Embryonic facial prominence (tissue), 1 donor: ENCODE measurements around the gene CYB5R4.
"Not testable (repeated sequence)": the region's sequence is repeated elsewhere in the genome, so short reads cannot be mapped to it uniquely, and the experiment has no call there.

ENCODE experiments used
- DNase-seq: peaks from one replicate; pipeline ENCODE4 v3.0.0-alpha.2; 2016; ENCODE audit errors: extremely low spot score

CYB5R4 gene

DNA sequence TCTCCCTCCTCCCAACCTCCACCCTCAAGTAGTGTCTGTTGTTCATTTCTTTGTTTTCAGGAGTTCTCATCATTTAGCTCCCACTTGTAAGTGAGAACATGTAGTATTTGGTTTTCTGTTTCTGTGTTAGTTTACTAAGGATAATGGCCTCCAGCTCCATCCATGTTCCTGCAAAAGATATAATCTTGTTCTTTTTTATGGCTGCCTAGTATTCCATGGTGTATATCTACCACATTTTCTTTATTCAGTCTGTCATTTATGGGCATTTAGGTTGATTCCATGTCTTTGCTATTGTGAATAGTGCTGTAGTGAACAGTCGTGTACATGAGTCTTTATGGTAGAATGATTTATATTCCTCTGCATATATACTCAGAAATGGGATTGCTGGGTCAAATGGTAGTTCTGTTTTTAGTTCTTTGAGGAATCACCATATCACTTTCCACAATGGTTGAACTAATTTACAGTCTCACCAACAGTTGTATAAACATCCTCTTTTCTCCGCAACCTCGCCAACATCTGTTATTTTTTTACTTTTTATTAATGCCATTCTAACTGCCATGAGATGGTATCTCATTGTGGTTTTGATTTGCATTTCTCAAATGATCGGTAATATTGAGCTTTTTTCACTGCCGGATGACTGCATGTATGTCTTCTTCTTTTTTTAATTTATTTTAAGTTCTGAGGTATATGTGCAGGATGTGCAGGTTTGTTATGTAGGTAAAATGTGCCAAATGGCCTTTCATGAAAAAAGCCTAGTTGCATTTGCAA lies 48.3 kb downstream of the CYB5R4 start:
- DNase-seq: not testable (repeated sequence)

DNA sequence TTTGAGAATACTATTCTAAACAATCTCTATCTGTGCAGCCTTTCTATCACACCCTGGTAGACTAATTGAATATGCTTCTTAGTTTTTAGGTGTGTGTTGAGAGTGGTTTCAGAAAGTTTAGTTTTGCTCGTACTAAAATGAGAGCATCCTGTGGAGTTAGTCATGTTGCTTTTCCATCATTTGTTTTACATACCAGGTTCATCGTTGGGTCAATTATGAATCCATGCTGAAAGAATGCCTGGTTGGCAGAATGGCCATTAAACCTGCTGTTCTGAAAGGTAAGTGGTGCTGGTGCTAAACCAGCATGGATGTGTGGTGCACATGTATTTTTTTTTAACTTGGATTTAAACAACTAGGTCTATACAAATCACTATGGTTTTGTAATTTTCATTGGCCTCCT lies 49.3 kb downstream of the CYB5R4 start:
- no peak for DNase-seq

DNA sequence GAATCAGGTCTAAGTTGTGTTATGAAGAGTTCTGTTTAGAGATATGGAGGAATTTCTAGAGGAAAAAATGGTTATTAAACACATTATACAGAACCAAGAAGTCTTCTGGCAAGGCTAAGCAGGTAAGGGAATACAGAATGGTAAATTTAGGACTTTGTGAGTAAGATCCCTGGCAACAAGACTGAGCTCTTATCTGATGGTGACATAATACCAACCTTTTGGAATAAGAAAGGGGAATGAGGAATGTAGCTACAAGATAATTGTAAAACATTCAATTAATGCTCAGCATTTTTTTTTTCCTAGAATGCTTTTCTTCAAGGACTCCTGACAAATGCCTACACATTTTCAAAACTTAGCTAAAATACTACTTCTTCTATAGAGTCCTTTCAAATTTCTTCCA lies 51.8 kb downstream of the CYB5R4 start:
- DNase-seq: no peak

DNA sequence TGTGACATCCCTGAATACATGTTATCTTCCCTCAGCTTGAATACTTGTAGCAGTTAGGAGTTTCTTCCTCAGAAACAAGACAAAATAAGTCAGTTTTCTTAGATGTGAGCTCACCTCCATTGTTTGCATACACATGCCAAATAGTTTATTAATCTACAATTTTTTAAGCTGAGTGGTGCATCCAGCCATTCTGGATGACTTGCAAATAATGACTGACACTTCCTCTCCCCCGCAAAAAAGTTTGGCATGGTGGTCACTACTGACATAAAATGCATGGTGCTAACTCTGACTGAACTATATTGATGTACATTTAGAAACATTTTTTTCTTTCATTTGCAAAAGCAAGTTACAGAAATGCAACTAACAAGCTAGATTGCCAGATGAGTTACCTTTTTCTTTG lies 55.5 kb downstream of the CYB5R4 start:
- no peak for DNase-seq

DNA sequence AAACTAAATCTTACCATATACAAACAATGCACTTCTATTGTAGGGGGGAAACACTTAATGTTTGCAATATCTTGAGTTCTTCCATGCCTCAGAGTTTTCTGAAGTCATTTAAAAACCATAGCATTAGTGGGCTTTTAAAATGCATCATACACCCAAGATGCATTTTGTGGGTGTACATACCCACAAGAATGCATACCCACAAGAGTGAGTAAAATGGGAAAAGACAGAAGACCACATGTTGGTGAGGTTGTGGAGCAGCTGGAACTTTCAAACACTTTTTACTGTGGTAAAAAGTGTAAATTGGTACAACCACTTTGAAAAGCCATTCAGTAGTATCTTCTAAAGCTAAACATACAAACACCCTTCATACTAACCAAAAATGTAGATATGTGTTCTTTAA lies 57.5 kb downstream of the CYB5R4 start:
- DNase-seq: no peak

DNA sequence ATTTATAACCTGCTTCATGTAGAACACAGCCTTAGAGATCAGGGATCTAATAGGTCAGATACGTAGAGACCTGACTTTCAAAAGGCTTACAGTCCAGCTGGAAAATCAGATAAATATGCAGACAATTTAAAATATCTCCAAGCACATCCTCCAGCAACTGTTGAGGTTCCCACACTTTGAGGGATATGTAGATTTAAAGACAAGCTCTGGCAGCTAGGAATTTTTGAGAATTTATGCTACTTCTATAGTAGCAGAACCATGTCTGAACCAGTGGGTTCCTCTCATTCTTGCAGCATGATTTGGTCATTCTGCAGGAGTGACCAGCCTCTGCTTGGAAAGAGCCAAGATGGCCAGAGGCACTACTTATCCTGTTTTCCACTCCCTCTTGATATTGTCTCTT lies 60.5 kb downstream of the CYB5R4 start:
- DNase-seq: no peak

DNA sequence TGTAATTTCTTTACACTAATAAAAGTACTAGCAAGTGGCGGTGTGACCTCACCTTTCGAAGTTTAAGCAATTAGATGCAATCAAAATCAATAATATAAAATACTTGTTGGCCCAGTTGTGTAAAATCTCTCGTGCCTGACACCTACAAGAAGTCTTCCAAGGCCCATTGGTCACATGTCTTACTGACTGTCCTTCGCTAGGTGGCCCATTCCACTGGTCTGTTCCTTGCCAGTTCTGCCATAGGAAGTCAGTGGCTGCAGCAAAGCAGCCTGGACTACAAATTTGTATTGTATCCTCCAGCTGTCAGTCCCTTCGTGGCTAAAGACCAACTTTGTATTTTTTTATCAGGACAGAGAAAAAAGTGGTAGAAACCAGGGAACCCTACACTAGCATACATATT lies 61.8 kb downstream of the CYB5R4 start:
- no peak for DNase-seq

DNA sequence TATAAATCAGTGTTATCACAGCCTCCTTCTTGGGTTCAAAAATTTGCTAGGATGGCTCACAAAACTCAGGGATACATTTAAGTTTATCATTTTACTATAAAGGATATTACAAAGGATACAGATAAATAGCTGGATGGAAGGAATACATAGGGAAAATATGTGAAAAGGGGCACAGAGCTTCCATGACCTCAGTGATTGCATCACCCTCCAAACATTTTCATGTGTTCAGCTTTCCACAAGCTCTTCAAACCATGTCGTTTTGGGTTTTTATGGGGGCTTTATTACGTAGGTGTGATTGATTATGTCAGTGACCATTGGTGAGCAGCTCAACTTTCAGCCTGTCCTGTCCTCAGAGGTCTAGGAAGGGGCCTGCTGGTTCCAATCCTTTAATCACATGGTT lies 68.0 kb downstream of the CYB5R4 start:
- DNase-seq: no peak

DNA sequence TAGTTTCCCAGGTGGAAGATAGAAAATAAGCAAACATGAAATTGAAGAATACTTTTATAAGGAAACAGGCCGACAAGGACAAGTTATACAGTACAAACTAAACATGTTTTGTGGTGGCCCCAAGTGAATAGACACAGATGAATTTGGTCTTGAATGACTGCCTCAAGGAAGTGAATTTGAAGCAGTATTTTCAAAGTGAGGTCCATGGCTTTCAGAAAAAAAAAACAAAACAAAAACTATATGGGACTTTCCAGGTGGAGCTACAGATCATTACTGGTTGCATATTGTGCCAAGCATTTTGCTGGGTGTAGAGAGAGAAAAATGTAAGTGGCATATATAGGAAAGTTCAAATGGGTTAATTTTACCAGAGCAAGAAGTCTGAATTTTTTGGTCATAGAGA lies 68.8 kb downstream of the CYB5R4 start:
- no peak for DNase-seq

DNA sequence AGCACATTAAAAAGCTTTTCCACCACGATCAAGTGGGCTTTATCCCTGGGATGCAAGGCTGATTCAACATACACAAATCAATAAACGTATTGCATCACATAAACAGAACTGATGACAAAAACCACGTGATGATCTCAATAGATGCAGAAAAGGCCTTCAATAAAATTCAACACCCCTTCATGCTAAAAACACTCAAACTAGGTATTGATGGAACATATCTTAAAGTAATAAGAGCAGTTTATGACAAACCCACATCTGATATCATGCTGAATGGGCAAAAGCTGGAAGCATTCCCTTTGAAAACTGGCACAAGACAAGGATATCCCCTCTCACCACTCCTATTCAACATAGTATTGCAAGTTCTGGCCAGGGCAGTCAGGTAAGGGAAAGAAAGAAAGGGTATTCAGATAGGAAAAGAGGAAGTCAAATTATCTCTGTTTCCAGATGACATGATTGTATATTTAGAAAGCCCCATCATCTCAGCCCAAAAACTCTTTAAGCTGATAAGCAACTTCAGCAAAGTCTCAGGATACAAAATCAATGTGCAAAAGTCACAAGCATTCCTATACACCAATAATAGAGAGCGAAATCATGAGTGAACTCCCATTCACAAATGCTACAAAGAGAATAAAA lies 86.8 kb downstream of the CYB5R4 start:
- DNase-seq: not testable (repeated sequence)

DNA sequence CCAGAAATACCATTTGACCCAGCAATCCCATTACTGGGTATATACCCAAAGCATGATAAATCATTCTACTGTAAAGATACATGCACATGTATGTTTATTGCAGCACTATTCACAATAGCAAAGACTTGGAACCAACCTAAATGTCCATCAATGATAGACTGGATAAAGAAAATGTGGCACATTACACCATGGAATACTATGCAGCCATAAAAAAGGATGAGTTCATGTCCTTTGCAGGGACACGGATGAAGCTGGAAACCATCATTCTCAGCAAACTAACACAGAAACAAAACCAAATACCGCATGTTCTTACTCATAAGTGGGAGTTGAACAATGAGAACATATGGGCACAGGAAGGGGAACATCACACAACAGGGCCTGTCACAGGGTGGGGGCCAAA lies 88.5 kb downstream of the CYB5R4 start:
- not testable (repeated sequence) for DNase-seq

DNA sequence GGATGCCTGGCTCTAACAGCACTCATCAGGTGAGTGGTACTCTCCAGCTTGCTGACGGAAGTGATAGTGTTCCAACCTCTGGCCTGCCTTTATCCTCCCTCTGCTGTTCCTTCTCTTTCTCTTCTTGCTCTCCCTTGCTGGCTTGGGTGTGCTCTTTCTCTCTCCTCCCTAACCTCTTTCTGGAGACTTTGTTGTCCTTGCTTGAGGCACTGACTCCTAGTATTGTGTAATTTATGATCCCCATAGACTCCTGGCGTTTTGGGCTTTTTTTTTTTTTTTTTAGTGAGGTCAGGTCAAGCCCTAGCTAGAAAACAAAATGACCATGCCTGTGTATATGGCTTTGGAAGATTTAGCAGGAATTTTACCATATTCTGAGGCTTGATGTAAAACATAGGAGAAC lies 89.4 kb downstream of the CYB5R4 start:
- DNase-seq: no peak

DNA sequence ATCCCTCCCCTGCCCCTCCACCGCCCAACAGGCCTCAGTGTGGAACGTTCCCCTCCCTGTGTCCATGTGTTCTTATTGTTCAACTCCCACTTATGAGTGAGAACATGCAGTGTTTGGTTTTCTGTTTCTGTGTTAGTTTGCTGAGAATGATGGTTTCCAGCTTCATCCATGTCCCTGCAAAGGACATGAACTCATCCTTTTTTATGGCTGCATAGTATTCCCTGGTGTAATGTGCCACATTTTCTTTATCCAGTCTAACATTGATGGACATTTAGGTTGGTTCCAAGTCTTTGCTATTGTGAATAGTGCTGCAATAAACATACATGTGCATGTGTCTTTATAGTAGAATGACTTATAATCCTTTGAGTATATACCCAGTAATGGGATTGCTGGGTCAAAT lies 91.9 kb downstream of the CYB5R4 start:
- DNase-seq: not testable (repeated sequence)

DNA sequence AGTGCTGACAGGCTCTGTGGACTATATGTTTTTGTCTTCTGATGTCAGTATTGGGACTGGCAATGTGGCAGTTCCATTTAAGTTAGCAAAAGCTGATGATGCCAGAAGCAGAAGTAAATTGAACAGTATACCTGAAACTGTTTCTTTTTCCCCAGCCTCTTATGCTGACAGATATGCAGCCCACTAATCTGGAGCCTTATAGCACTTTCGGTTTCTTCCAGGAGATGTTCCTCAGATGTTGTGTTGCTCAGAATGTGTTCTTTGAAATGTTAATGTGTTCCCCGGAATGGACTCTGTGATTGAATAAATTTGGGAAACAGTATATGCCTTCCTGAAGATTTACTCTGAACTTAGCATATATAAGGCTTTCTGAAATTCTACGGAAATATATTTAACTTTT lies 93.3 kb downstream of the CYB5R4 start:
- DNase-seq: no peak

DNA sequence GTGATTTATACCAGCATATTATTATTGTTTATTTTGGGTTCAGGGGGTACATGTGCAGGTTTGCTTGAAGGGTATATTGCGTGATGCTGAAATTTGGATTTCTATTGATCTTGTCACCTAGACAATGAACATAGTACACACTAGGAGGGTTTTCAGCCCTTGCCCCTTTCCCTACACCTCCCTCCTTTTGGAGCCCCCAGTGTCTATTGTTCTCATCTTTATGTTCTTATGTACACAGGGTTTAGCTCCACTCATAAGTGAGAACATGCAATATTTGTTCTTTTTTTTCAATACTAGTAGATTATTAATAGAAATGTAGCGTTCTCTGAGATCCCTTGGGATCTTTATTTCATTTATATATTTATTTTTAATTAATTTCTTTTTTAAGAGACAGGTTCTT lies 94.9 kb downstream of the CYB5R4 start:
- DNase-seq: no peak

DNA sequence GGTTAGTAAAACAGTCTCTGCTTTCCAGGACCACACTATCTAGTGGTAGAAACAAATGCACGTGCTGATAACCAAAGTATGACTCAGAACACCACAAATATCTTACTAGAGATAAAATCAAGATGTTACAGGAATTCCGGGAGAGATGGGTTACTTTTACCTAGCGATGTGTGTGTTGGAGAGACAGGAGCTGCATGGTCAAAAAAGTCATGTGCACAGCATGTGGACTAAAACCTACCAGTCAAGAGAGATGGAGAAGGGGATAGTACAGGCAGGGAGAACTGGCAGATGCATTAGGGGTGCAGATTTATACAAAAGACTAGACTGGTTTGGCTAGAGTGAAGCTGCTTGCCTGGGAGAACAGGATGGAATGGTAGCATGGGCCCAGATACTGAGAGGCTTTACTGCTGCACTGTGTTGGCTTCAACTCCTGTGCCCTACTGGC lies 98.8 kb downstream of the CYB5R4 start:
- DNase-seq: no peak

DNA sequence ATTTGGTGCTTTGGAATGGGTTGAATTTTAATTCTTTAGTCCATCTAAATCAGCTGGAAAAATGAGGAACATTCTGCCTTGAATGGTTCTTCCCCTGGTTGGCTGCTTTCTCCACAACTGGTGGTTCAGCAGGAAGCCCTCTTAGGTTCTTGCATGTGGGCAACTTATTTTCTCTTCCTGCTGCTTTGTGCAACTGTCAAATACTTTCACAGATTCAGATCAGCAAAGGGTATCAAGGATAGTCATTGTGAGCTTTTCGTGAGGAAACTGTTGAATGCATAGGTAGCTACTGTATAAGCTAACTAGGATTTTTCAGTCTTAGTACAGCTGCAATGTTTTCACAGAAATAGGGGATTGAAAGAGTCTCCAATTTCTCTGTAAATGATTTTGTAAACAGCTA lies 101.2 kb downstream of the CYB5R4 start:
- DNase-seq: no peak

DNA sequence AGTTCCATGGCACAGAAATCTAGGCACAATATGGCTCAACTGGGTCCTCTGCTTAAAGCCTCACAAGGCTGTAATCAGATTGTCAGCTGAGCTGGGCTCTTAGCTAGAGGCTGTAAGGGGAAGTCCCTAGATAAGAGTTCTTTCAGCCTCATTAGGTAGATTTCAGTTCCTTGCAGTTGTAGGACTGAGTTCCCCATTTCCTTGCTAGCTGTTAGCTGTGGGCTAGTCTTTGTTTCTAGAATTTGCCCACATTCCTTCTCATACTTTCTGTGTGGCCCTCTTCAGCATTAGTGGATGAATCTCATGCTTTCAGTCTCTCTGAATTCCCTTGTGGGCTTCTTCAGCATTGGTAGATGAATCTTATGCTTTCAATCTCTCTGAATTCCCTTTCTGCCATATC lies 103.1 kb downstream of the CYB5R4 start:
- no peak for DNase-seq

DNA sequence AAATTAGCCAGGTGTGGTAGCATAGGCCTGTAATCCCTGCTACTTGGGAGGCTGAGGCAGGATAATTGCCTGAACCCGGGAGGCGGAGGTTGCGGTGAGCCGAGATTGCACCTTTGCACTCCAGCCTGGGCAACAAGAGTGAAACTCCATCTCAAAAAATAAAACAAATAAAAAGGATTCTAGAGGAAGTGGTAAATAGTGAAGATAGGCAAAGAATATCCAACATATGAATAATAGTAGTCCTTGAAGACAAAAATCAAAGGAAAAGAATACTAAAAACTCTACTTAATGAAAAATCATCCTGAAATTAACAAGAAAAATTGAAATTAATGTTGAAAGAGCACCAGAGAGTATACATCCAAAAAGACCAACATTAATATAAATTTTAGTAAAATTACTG lies 107.0 kb downstream of the CYB5R4 start:
- DNase-seq: no peak

DNA sequence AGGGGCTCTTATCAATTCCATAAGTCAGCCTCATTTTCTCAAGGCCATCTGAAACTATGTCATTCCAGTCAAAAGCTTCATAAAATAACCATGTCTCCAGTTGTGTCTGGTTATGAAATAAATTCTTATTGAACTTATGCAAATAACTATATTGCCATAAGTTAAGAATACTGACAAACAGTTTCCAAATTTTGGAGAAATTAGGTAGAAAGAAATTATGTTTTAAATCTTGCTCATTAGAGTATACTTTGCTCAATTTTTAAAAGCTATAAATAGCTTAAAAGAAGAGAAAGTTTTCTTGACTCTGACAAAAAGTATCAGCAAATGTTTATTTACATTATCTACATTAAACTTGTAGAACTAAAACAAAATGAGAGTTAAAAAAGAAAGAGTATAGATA lies 111.1 kb downstream of the CYB5R4 start:
- no peak for DNase-seq

DNA sequence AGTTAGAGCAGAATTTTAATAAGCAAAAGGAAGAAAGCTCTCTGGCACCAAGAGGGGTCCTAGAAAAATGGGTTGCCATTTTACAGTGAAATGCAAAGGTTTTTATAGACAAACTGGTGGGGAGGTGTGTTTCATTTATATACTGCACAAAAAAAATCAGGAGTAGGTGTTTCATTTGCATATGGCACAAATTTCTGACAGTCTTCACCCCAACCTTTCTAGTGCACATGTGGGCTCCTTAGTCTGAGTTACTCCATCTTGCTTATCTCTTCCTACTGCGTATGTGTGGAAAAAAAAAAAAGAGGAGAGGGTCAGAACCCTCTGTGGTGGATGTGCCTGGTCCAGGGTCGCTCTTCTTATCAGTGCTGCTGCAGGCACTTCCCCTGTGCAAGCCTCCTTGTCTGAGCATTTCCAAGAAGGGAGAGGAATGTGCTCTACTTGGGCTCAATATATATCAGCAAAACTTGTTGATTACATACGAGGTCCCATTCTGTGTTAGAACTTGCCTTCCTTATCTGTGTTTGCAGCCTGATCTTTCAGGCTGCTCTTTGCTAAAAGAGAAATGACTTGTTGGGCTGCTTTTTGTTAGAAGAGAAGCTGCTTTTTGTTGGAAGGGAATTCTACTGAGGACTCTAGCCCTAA lies 115.0 kb downstream of the CYB5R4 start:
- DNase-seq: no peak

DNA sequence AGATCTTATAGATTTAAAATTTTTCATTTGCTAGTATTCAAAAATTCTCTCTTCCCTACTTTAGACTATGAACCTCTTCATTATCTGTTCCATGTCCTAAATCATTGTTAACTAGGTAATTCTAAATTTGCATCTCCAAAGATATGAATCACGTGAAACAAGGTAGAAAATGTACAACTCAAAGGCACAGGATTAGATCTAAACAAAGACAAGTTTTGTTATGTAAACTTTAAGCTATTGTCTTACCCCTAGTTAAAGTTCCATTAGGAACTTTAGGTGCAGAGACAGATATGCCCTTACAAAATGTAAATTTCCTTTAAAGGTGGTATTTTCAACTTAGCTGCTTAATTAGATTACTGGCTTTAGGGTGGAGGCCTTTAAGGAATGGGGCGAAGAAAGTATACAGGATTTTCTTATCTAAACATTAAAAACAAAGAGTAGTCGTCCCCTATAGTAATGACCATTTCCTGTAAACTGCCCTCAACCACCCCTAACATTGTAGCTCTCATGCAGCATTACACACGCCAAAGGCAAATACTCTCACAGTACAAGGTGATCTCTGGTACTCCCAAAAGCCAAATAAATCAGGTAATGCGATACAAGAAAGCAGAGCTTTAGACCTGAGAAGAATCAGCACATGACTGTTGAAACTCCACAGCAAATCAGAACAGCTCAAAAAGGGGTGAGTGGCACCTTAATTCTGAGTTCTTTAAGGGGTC lies 116.7 kb downstream of the CYB5R4 start:
- DNase-seq: no peak

DNA sequence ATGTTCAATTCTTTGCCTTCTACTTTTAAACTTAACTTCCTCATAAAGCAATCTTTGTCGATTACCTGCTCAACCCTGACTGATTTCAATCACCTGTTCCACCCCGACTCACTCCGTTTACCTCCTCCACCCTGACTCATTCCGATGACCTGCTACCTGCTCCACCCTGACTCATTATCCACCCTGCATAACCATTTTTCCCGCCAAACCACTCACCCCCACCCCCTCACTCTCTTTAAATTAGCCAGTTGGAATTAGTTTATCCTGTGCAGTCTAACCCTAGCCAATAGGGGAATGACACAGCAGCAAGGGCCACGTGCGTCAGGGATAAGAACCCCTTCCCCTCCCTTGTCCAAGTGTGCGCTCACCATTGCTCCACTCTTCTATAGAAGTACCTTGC lies 117.4 kb downstream of the CYB5R4 start:
- DNase-seq: no peak
